Measurements from ENCODE around the gene SEPTIN3.

SEPTIN3 gene

DNA sequence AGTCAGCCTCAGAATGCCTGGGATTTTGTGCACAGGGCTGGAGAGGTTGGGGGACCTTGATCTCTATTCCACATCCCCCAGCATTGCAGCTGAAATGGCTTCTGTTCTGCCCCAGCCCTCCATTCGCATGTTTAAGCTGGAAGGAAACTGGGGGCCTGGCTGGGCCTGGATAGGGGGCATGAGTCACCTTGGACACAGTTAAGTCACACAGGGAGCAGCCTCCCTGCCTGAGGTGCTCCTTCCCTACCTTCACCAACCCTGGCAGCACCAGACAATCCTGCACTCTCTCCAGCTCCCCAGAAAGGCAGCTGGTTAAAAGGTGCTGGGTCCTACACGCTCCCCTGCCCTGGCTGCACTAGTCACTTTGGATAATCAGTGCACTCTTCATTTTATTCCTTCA lies 16.5 kb upstream of the SEPTIN3 start:
- no peak for ATAC-seq

DNA sequence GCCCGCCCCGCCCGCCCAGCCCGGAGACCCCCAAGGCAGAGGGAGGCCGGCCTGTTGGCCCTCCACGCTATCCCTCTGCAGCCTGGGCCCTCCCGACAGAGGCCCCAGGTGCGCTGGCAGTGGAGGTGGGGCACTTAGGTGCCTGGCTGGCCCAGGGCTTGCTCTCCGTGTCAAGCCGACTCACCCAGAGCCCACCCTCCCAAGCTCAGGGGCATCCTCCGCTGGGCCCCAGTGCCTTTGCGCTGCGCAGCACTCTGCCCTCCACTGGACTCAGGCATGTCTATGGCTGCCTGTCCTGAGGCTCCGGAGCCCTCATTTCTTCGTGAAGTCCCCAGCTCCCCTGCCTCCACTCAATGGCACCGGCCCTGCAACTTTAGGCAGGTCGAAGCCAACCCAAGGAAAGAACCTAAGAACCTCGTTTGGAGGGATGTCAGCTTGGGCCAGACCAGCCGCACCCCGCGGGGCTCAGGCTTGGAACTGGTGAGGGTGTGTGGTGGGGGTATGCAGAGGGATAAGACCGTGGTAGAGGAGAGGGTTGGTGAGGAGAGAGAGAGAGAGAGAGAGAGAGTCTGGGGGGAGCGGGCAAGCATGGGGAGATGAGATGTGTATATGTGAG lies 11.2 kb upstream of the SEPTIN3 start:
- ATAC-seq: peak; percentile 68
- Mint-ChIP-seq H3K27ac (peak overlapping the region; percentile 84), H3K9me3 (no peaks in the 10 kb centered on the region), H3K36me3 (no peaks in the 10 kb centered on the region), H3K4me1 (peaks cover 26% of the 10 kb centered on the region), H3K4me3 (peak overlapping the region; percentile 7), H3K27me3 (peaks cover 14% of the 10 kb centered on the region)

More for the DNA sequence above, 16.5 kb upstream of the SEPTIN3 start:
- H3K9me3 Mint-ChIP-seq: no peaks in the 10 kb centered on the region
- H3K27ac Mint-ChIP-seq: peak overlapping the region; percentile 50
- H3K36me3 Mint-ChIP-seq: no peaks in the 10 kb centered on the region
- H3K27me3 Mint-ChIP-seq: peaks cover 4% of the 10 kb centered on the region
- H3K4me3 Mint-ChIP-seq: no peak overlapping the region
- H3K4me1 Mint-ChIP-seq: peaks cover 62% of the 10 kb centered on the region

DNA sequence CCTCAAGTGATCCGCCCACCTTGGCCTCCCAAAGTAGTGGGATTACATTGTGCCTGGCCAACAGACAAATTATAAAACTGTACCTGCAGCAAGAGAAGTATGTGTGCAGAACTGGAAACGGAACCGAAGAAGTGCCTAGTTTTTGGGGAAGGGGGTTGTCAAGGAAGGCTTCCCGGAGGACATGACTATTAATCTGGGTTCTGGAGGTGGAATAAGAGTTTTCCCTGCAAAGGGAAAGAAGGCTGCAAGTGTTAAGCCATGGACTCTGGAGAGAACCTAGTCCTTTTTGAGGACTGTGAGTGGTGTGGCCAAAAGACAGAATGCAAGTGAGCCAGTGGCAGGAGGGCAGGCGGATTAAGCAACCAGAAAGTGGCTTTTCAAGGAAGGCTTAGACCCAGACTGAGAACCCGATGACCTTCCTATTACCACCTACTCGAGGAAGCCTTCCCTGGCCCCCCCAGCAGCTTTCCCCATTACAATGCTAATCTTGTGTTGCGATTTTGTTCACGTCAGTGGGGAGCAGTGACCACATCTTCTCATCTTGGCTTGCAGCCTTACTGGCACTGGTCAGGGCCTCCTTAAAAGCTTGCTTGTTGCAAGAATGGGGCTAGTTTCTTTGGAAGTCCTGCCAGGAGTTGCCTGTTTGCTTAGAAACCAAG lies 5.7 kb upstream of the SEPTIN3 start:
- Mint-ChIP-seq H3K4me3 (no peak overlapping the region), H3K27ac (no peak overlapping the region), H3K27me3 (peaks cover 4% of the 10 kb centered on the region), H3K9me3 (no peaks in the 10 kb centered on the region), H3K4me1 (peaks cover 9% of the 10 kb centered on the region), H3K36me3 (no peaks in the 10 kb centered on the region)
- ATAC-seq: no peak

DNA sequence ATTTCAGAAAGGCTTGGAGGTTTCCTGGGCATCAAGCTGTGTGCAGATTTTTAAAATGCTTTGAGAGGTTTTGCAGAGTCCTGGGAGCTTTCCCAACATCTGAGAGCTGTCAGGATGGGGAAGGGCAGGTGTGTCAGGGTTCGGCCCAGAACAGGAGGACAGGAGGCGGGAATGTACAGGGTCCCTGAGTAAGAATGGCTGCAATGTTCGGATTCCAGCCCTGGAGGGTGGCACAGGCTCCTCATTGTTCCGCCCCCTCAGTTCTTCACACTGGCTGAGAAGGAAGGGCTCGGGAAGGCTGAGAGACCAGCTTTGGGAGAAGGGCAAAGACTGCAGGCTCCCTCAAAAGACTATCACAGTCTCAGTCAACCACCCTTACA lies 5.1 kb upstream of the SEPTIN3 start:
- ATAC-seq: no peak
- H3K4me3 Mint-ChIP-seq: no peak overlapping the region
- H3K9me3 Mint-ChIP-seq: no peaks in the 10 kb centered on the region
- H3K36me3 Mint-ChIP-seq: no peaks in the 10 kb centered on the region
- peaks cover 9% of the 10 kb centered on the region for H3K4me1 Mint-ChIP-seq
- H3K27ac Mint-ChIP-seq: no peak overlapping the region
- H3K27me3 Mint-ChIP-seq: peaks cover 8% of the 10 kb centered on the region

DNA sequence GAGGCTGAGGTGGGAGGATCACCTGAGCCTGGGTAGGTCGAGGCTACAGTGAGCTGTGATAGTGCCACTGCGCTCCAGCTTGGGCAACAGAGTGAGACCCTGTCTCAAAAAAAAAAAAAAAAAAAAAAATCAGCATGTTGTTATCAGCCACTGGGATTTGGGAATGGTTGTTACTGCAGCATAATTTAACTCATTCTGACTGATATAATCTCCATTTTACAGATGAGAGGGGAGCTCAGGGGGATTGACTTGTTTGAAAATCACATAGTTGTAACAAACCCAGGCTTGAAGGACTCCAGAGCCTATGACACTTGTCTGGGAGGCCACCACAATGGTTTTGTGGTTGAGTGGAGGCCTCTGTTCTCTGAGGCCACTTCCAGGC lies 3.0 kb upstream of the SEPTIN3 start:
- Mint-ChIP-seq H3K9me3 (no peaks in the 10 kb centered on the region), H3K36me3 (no peaks in the 10 kb centered on the region), H3K4me3 (no peak overlapping the region), H3K4me1 (no peaks in the 10 kb centered on the region), H3K27ac (no peak overlapping the region), H3K27me3 (peaks cover 18% of the 10 kb centered on the region)
- ATAC-seq: no peak

DNA sequence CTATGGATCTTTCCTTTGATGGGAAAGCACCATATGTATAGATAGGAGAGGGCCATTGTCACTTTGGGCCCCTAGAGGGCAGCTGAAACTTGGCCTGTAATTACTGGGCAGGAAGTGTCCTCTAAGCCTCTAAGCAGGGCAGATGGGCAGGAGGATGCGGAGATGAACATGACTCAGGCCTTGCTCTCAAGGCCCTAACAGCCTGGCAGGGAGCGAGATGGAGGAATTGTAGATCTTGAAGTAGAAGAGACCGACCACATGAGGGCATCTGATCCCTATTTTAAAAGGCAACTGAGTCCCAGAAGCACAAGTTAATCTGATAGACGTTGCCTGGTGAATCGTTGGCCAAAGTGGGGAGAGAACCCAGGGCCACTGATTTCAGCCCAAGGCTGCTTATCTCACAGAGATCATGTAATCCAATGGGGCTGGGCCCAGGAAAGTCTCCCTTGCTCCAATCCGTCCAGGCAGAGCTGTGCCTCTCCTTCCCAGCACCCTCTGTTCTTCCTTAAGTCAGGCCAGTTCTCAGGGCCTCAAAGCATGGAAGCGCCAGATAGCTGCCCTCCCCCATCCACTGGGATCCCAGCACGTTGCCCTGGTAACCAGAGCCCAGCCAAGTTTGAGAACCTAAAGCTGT lies 2.5 kb upstream of the SEPTIN3 start:
- Mint-ChIP-seq H3K4me1 (no peaks in the 10 kb centered on the region), H3K27ac (no peak overlapping the region), H3K9me3 (no peaks in the 10 kb centered on the region), H3K36me3 (no peaks in the 10 kb centered on the region), H3K27me3 (peaks cover 23% of the 10 kb centered on the region), H3K4me3 (no peak overlapping the region)
- ATAC-seq: peak; percentile 69

DNA sequence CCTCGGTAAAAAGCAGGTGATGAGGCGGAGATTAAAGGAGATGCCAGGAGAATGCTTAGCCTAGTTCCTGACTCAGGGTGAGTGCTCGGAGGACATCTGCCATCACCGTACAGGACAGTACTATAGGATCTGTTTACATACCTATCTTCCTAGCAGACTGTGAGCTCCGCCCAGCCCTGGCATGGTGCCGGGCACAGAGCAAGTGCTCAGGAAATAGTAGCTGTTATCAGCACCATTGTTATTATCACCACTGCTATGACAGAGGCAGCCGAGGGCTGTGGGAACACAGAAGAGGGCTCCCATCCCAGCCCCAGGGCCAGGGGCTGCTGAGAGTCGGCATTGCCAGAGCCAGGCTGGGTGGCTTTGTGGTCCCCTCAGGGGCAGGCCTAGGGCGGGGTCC lies 642 bp upstream of the SEPTIN3 start:
- H3K36me3 Mint-ChIP-seq: no peaks in the 10 kb centered on the region
- no peak overlapping the region for H3K27ac Mint-ChIP-seq
- no peak for ATAC-seq
- peaks cover 5% of the 10 kb centered on the region for H3K4me1 Mint-ChIP-seq
- peaks cover 39% of the 10 kb centered on the region for H3K27me3 Mint-ChIP-seq
- no peaks in the 10 kb centered on the region for H3K9me3 Mint-ChIP-seq
- H3K4me3 Mint-ChIP-seq: no peak overlapping the region

DNA sequence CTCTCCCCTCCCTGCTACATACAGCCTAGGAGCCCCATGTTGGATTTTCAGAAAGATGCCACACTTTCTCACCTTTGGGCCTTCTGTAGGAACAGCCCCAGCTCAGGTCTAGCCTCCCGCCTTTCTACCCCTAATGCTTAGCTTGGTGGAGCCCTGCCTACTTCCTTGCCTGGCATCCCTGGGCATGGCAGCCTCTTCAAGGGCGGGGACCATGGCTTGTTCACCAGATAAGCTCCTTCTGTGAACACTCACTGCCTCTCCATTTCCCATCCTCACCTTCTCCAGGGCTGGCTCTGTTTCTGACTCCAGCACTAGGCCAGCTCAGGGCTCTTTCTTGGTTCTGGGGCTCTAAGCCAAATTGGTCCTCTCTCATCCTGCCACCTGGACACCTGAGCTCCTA lies 1.4 kb downstream of the SEPTIN3 start:
- H3K27ac Mint-ChIP-seq: no peak overlapping the region

DNA sequence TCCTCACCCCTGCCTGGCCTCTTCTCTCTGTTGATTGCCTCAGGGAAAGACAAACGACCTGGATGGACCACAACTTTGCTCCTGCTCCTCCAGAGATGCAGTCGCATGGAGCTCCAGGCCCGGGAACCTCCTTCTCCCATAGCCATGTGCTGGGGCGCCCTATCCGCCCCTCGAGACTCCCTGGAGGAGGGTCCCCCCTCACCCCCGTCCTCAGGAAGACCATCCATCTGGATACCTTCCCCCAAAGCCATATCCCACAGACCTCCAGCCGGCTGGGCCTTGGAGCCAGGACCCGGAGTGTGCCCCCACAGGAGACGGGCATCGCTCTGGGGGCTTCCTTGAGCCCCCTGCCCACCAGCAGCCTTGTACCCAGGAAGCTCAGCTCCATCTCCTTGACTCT lies 2.2 kb downstream of the SEPTIN3 start:
- ATAC-seq: no peak
- Mint-ChIP-seq H3K36me3 (no peaks in the 10 kb centered on the region), H3K4me1 (peaks cover 18% of the 10 kb centered on the region), H3K4me3 (no peak overlapping the region), H3K27me3 (peaks cover 55% of the 10 kb centered on the region), H3K27ac (no peak overlapping the region), H3K9me3 (no peaks in the 10 kb centered on the region)

More for the DNA sequence above, 1.4 kb downstream of the SEPTIN3 start:
- no peaks in the 10 kb centered on the region for H3K9me3 Mint-ChIP-seq
- peaks cover 46% of the 10 kb centered on the region for H3K27me3 Mint-ChIP-seq
- ATAC-seq: no peak
- no peak overlapping the region for H3K4me3 Mint-ChIP-seq
- H3K36me3 Mint-ChIP-seq: no peaks in the 10 kb centered on the region
- H3K4me1 Mint-ChIP-seq: peaks cover 10% of the 10 kb centered on the region

DNA sequence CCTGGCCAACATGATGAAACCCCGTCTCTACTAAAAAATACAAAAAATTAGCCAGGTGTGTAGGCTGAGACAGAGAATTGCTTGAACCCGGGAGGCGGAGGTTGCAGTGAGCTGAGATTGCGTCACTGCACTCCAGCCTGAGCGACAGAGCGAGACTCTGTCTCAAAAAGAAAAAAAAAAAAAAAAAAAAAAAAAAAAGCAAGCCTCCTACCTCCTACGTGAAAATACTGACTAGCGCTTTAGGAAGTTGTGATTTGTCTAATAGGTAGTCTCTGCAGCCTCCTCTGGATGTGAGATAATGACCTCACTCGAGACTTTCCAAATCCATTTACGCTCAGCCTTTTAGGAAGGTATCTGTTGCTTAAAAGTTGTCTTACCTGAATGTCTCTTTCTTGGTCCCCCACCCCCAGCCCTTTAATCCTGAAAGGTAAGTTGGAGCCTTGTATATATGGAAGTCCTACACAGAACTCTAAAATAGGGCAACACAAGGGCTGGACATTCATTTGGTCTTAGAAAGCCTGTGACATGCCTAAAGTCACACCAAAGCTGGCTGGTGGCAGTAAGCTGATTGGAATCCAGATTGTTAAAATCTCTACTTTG lies 5.5 kb downstream of the SEPTIN3 start:
- peak; percentile 28 for ATAC-seq
- H3K36me3 Mint-ChIP-seq: no peaks in the 10 kb centered on the region
- peaks cover 24% of the 10 kb centered on the region for H3K4me1 Mint-ChIP-seq
- no peaks in the 10 kb centered on the region for H3K9me3 Mint-ChIP-seq
- H3K27ac Mint-ChIP-seq: no peak overlapping the region
- peaks cover 76% of the 10 kb centered on the region for H3K27me3 Mint-ChIP-seq
- H3K4me3 Mint-ChIP-seq: no peak overlapping the region

DNA sequence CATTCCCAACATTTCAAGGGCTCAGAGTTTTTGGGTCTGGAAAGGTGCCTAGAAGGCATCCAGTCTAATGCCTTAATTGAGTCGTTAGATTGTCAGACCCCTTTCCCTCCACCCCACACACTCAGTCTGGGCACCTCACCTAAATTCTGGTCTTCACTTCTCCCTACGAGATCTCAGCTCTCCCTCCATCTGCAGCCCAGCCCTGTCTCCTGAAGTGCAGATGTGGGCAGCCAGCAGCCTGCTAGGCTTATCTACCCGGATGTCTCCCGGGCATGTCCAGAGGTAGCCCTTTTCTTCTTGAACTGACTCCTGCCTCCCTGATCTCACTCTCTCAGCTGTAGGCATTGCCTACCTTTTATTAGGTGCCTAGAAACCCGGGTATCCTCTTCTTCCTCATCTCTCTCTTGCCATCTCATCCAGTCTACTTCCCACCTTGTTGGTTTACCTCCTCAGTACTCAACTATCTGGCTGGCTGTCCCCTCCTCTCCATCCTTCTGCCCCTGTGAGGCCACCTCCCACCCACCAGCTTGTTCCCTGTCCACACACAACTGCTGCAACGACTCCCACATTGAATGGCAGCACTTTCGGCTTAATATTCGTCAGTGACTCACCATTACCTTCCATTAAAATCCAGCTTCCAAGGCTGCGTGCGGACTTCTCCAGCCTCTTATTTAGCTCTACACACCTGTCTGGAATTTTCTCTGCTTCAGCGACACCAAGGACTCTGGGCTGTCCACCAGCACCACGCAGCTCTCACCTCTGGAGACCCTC lies 6.2 kb downstream of the SEPTIN3 start:
- Mint-ChIP-seq H3K27ac (no peak overlapping the region), H3K4me3 (peak overlapping the region; percentile 45), H3K9me3 (no peaks in the 10 kb centered on the region), H3K36me3 (no peaks in the 10 kb centered on the region), H3K27me3 (peaks cover 73% of the 10 kb centered on the region), H3K4me1 (peaks cover 24% of the 10 kb centered on the region)
- no peak for ATAC-seq

DNA sequence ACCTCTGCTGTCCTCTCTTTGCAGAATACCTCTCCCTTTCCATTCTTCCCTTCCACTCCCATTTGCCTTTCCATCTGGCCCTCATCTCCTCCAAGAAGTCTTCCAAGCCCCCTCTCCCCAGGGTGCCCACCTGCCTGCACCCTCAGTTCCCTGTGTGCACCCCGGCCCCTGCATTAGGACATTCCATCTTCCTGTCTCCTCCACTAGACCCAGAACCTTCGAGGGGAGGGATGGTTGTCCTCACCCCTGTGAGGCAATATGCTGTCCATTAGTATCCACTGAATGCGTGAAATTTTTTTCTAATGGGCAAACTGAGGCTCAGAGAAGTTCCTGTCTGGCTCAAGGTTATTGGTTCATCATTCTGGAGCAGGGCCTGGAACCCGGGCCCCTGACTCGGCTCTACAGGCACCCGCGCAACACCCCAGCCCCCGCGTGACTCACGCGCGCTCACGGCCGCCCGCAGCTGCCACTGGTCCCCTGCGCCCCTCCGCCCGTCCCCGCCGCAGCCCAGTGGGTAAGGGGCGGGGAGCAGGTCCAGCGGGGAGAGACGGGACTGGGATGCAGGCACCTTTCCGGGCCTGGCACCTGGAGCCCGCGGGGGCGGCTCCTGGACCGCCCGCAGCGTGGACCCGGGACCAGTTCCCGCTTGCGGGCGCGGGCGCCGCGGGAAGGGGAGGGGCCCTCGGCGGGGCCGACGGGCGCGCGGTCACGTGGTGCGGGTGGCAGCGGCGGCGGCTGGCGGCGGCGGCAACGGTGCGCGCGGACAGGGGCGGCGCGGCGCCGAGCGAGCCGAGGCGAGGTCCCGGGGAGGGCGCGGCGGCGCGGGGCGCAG lies 7.0 kb downstream of the SEPTIN3 start:
- Mint-ChIP-seq H3K27me3 (peaks cover 65% of the 10 kb centered on the region), H3K4me3 (peak overlapping the region; percentile 45), H3K9me3 (no peaks in the 10 kb centered on the region), H3K27ac (no peak overlapping the region), H3K4me1 (peaks cover 24% of the 10 kb centered on the region), H3K36me3 (no peaks in the 10 kb centered on the region)
- peak; percentile 59 for ATAC-seq

DNA sequence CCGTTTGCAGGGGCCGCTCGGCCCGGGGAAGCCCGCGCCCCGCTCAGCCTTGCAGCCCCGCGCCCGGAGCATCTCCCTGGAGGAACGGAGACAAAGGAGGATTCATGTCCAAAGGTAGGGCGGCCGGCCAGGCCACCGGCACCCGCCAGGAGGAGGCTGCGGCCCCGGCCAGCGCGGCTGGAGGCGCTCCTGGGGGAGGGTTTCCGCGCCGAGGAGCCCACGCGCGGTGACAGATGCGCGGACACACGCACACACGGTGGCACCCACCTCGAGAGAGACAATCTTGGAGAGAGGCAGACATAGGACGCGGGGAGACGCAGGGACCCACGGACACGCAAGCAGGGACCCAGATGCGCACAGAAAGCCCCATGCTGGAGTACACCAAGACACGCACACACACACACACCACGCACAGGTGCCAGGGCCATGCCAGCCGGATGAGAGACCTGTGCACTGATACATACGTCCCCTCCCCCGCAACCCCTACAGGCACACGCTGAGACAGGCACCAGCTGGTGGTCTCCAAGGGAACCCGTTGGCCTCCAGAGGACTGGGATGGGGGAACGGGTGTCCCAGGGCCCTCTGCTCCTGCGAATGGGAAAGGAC lies 7.8 kb downstream of the SEPTIN3 start:
- Mint-ChIP-seq H3K27ac (no peak overlapping the region), H3K27me3 (peaks cover 58% of the 10 kb centered on the region), H3K4me3 (peak overlapping the region; percentile 57), H3K4me1 (peaks cover 24% of the 10 kb centered on the region), H3K9me3 (no peaks in the 10 kb centered on the region), H3K36me3 (no peaks in the 10 kb centered on the region)
- ATAC-seq: no peak

DNA sequence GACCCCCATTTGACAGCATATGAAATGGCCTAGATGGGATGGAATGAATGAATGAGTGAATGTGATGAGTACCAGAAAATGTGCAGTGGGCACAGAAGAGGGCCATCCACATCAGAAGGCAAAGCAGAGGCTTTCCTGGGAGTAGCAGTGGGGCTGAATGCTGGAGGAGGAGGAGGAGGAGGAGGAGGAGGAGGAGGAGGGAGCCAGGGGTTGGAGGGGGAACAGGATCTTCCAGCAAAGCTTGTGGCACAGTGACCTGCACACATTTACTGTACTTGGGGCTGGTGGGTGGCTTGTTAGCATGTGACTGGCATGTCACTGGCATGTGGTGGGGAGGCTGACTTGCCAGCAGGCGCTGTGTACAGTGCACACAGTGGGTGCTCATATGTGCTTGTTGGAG lies 9.5 kb downstream of the SEPTIN3 start:
- Mint-ChIP-seq H3K4me1 (peaks cover 19% of the 10 kb centered on the region), H3K4me3 (no peak overlapping the region), H3K9me3 (no peaks in the 10 kb centered on the region), H3K27ac (no peak overlapping the region), H3K27me3 (peaks cover 45% of the 10 kb centered on the region), H3K36me3 (no peaks in the 10 kb centered on the region)
- ATAC-seq: no peak

Data from stimulated activated memory B cell treated with anti-CD40 and anti-IgM and Interleukin-4, amounts not matched to agents 10 μg/mL and 1 μg/mL and 100 μg/mL, for 72 hours (primary cell).